GM20000 (cell line): ENCODE results near the gene CCDC124.

Experiments
- DNase-seq: peaks from one replicate; pipeline ENCODE4 v3.0.0; 2012; ENCODE audit warnings: low spot score
- CTCF ChIP-seq: IDR thresholded peaks from 2 replicates; pipeline ENCODE4 v1.5.1; 2012; ENCODE audit warnings: mild to moderate bottlenecking, control low read depth; ENCODE audit errors: extremely low read depth, missing control alignments

The CCDC124 gene

GRCh38 chr19:17969096-17969792, 36.4 kb downstream of the CCDC124 start:
- no peak for DNase-seq

GRCh38 chr19:17972230-17972629, 39.4 kb downstream of the CCDC124 start:
- DNase-seq = peak; percentile 46
- TF ChIP-seq CTCF = no peak

More at GRCh38 chr19:17969096-17969792, 36.4 kb downstream of the CCDC124 start:
- no peak for TF ChIP-seq CTCF

- no peak for TF ChIP-seq CTCF
- DNase-seq = no peak
These were observed 40.9 kb downstream of the CCDC124 start for GRCh38 chr19:17973759-17974158.

GRCh38 chr19:17974551-17974950, 41.7 kb downstream of the CCDC124 start:
- TF ChIP-seq CTCF = no peak
- DNase-seq = no peak

- DNase-seq = no peak
- no peak for TF ChIP-seq CTCF
These were observed 42.2 kb downstream of the CCDC124 start for GRCh38 chr19:17975032-17975431.

GRCh38 chr19:17977021-17977420, 44.2 kb downstream of the CCDC124 start:
- DNase-seq = no peak

GRCh38 chr19:17977488-17977887, 44.7 kb downstream of the CCDC124 start:
- no peak for TF ChIP-seq CTCF

More at GRCh38 chr19:17977021-17977420, 44.2 kb downstream of the CCDC124 start:
- no peak for TF ChIP-seq CTCF

More at GRCh38 chr19:17977488-17977887, 44.7 kb downstream of the CCDC124 start:
- no peak for DNase-seq
